ENCODE results near the gene SRBD1. TPM values are rescaled to one million over a fixed set of nuclear protein-coding genes. Genes with fewer than 3 reads are reported as not detected.

SRBD1 gene
- total RNA-seq, 3 donors from 2014 or later: 21.1 to 30.2 (median 21.9) TPM

- intact Hi-C loops (cut with DNase I; ENCODE audit: low total_unique reads): no loop called here
- H3K4me1 ChIP-seq: no peaks in the 10 kb centered on the region
- no peak overlapping the region for H3K27ac ChIP-seq
- peak overlapping the region in 1 of 3 donors; percentile 8 for H3K4me3 ChIP-seq
- TF ChIP-seq POLR2AphosphoS5 (IDR thresholded peaks at IDR 0.05) (no peak), POLR2A (IDR thresholded peaks at IDR 0.05) (no peak), CTCF (IDR thresholded peaks at IDR 0.05) (no peak)
- no peaks in the 10 kb centered on the region for H3K36me3 ChIP-seq
- no peak for DNase-seq (ENCODE audit: low spot score in 2 of 2)
- H3K27me3 ChIP-seq: no peaks in the 10 kb centered on the region
- H3K9me3 ChIP-seq: no peaks in the 10 kb centered on the region
Observed at GRCh38 chr2:45567974-45568789, 42.9 kb downstream of the SRBD1 start.

- no peak for TF ChIP-seq POLR2A (IDR thresholded peaks at IDR 0.05)
- TF ChIP-seq CTCF (IDR thresholded peaks at IDR 0.05): no peak
- TF ChIP-seq POLR2AphosphoS5 (IDR thresholded peaks at IDR 0.05): no peak
- Histone ChIP-seq H3K27ac (no peak overlapping the region), H3K36me3 (no peaks in the 10 kb centered on the region), H3K4me3 (peak overlapping the region in 1 of 3 donors; percentile 8), H3K4me1 (no peaks in the 10 kb centered on the region), H3K27me3 (no peaks in the 10 kb centered on the region), H3K9me3 (no peaks in the 10 kb centered on the region)
- intact Hi-C loops (cut with DNase I; ENCODE audit: low total_unique reads): no loop called here
- no peak for DNase-seq (ENCODE audit: low spot score in 2 of 2)
Observed at GRCh38 chr2:45567288-45567963, 43.6 kb downstream of the SRBD1 start.

- TF ChIP-seq POLR2AphosphoS5 (IDR thresholded peaks at IDR 0.05) (no peak), CTCF (IDR thresholded peaks at IDR 0.05) (no peak)
- H3K4me1 ChIP-seq: no peaks in the 10 kb centered on the region
Observed at GRCh38 chr2:45559436-45559835, 51.6 kb downstream of the SRBD1 start.

GRCh38 chr2:45554742-45555140 is 56.3 kb downstream of the SRBD1 start:
- peaks cover 4% of the 10 kb centered on the region for H3K36me3 ChIP-seq
- TF ChIP-seq POLR2AphosphoS5 (IDR thresholded peaks at IDR 0.05): no peak
- TF ChIP-seq CTCF (IDR thresholded peaks at IDR 0.05): no peak
- TF ChIP-seq POLR2A (IDR thresholded peaks at IDR 0.05): no peak
- H3K4me3 ChIP-seq: no peak overlapping the region
- peaks cover 0 to 4% of the 10 kb centered on the region in 2 donors for H3K9me3 ChIP-seq
- no peaks in the 10 kb centered on the region for H3K27me3 ChIP-seq
- no peaks in the 10 kb centered on the region for H3K4me1 ChIP-seq
- intact Hi-C loops (cut with DNase I; ENCODE audit: low total_unique reads): no loop called here
- DNase-seq (ENCODE audit: low spot score in 2 of 2): no peak
- H3K27ac ChIP-seq: no peak overlapping the region

More at GRCh38 chr2:45559436-45559835, 51.6 kb downstream of the SRBD1 start:
- Histone ChIP-seq H3K27ac (no peak overlapping the region), H3K9me3 (no peaks in the 10 kb centered on the region), H3K4me3 (no peak overlapping the region), H3K36me3 (no peaks in the 10 kb centered on the region), H3K27me3 (no peaks in the 10 kb centered on the region)
- no peak for DNase-seq (ENCODE audit: low spot score in 2 of 2)
- intact Hi-C loops (cut with DNase I; ENCODE audit: low total_unique reads): no loop called here

Data from breast epithelium (tissue), 4 donors.